ENCODE measurements around the gene CDK5R2. TPM values are rescaled to one million over a fixed set of nuclear protein-coding genes. Genes with fewer than 3 reads are reported as not detected.

The CDK5R2 gene
- total RNA-seq, 1 experiment from 2014 or later: 0.18 TPM

GRCh38 chr2:218954541-218955300 is 4.7 kb upstream of the CDK5R2 start:
- Mint-ChIP-seq H3K36me3 (ENCODE audit: insufficient read depth, unreplicated experiment) (no peaks in the 10 kb centered on the region), H3K4me1 (ENCODE audit: low read depth, unreplicated experiment) (no peaks in the 10 kb centered on the region), H3K27me3 (ENCODE audit: insufficient read depth, unreplicated experiment) (peaks cover 26% of the 10 kb centered on the region), H3K27ac (ENCODE audit: unreplicated experiment) (no peak overlapping the region), H3K4me3 (ENCODE audit: unreplicated experiment) (no peak overlapping the region), H3K9me3 (ENCODE audit: unreplicated experiment) (no peaks in the 10 kb centered on the region)
- Histone ChIP-seq H3K4me3 (ENCODE audit: low read depth, low read length) (no peak overlapping the region), H3K27me3 (replicated peaks; ENCODE audit: control insufficient read depth, insufficient read depth, low read length) (no peaks in the 10 kb centered on the region), H3K36me3 (ENCODE audit: control insufficient read depth, insufficient read depth, low read length) (no peaks in the 10 kb centered on the region), H3K4me1 (peaks cover 4% of the 10 kb centered on the region; the same call in 1 of the 2 replicates), H3K9me3 (no peaks in the 10 kb centered on the region)
- no peak for DNase-seq
- ChIA-PET CTCF (interaction anchor here (0.6 kb wide), 1 partner anchor 295 kb away, joined by 5 read pairs; the partner anchor contains the start of genes BCS1L and ZNF142), POLR2A (no interaction called here)
- BruUV-seq (replicated peaks): no TSS peak
- no peak for TF ChIP-seq CTCF (IDR thresholded peaks at IDR 0.05; ENCODE audit: insufficient read depth in 1 of 2, low read depth in 1 of 2, low read length in 1 of 2, severe bottlenecking in 1 of 2, unreplicated experiment in 1 of 2)
- intact Hi-C loops (cut with micrococcal nuclease; ENCODE audit: unreplicated experiment): loop anchor here (5.0 kb wide), 1 partner anchor 92 kb away; no protein-coding TSS in a partner anchor

GRCh38 chr2:218956039-218956438 is 3.4 kb upstream of the CDK5R2 start:
- intact Hi-C loops (cut with micrococcal nuclease; ENCODE audit: unreplicated experiment): loop anchor here (5.0 kb wide), 1 partner anchor 94 kb away; no protein-coding TSS in a partner anchor
- Histone ChIP-seq H3K4me1 (peaks cover 16% of the 10 kb centered on the region), H3K36me3 (ENCODE audit: control insufficient read depth, insufficient read depth, low read length) (no peaks in the 10 kb centered on the region), H3K4me3 (ENCODE audit: low read depth, low read length) (no peak overlapping the region), H3K27me3 (replicated peaks; ENCODE audit: control insufficient read depth, insufficient read depth, low read length) (peaks cover 3% of the 10 kb centered on the region), H3K9me3 (no peaks in the 10 kb centered on the region)
- BruUV-seq (replicated peaks): no TSS peak
- no peaks in the 10 kb centered on the region for H3K9me3 Mint-ChIP-seq (ENCODE audit: unreplicated experiment)
- ChIA-PET POLR2A (no interaction called here), CTCF (no interaction called here)
- no peaks in the 10 kb centered on the region for H3K36me3 Mint-ChIP-seq (ENCODE audit: insufficient read depth, unreplicated experiment)
- no peak overlapping the region for H3K27ac Mint-ChIP-seq (ENCODE audit: unreplicated experiment)
- peaks cover 3% of the 10 kb centered on the region for H3K4me1 Mint-ChIP-seq (ENCODE audit: low read depth, unreplicated experiment)
- H3K4me3 Mint-ChIP-seq (ENCODE audit: unreplicated experiment): no peak overlapping the region
- DNase-seq: no peak
- TF ChIP-seq CTCF (IDR thresholded peaks at IDR 0.05; ENCODE audit: insufficient read depth in 1 of 2, low read depth in 1 of 2, low read length in 1 of 2, severe bottlenecking in 1 of 2, unreplicated experiment in 1 of 2): no peak
- peaks cover 26% of the 10 kb centered on the region for H3K27me3 Mint-ChIP-seq (ENCODE audit: insufficient read depth, unreplicated experiment)

GRCh38 chr2:218957671-218958070 is 1.8 kb upstream of the CDK5R2 start:
- TF ChIP-seq CTCF (IDR thresholded peaks at IDR 0.05; ENCODE audit: insufficient read depth in 1 of 2, low read depth in 1 of 2, low read length in 1 of 2, severe bottlenecking in 1 of 2, unreplicated experiment in 1 of 2): no peak
- ChIA-PET POLR2A (no interaction called here), CTCF (interaction anchor here (0.9 kb wide), 1 partner anchor 44 kb away, joined by 3 read pairs; no protein-coding TSS in a partner anchor)
- peaks cover 4% of the 10 kb centered on the region for H3K27me3 ChIP-seq (replicated peaks; ENCODE audit: control insufficient read depth, insufficient read depth, low read length)
- H3K27ac Mint-ChIP-seq (ENCODE audit: unreplicated experiment): no peak overlapping the region
- H3K4me3 Mint-ChIP-seq (ENCODE audit: unreplicated experiment): peak overlapping the region; percentile 76
- peaks cover under 1% of the 10 kb centered on the region for H3K36me3 Mint-ChIP-seq (ENCODE audit: insufficient read depth, unreplicated experiment)
- H3K4me3 ChIP-seq (ENCODE audit: low read depth, low read length): no peak overlapping the region
- intact Hi-C loops (cut with micrococcal nuclease; ENCODE audit: unreplicated experiment): loop anchor here (5.0 kb wide), 1 partner anchor 95 kb away; no protein-coding TSS in a partner anchor
- H3K36me3 ChIP-seq (ENCODE audit: control insufficient read depth, insufficient read depth, low read length): no peaks in the 10 kb centered on the region
- no TSS peak for BruUV-seq (replicated peaks)
- DNase-seq: no peak
- H3K27me3 Mint-ChIP-seq (ENCODE audit: insufficient read depth, unreplicated experiment): peaks cover 34% of the 10 kb centered on the region
- no peaks in the 10 kb centered on the region for H3K9me3 Mint-ChIP-seq (ENCODE audit: unreplicated experiment)
- no peaks in the 10 kb centered on the region for H3K9me3 ChIP-seq
- peaks cover 8% of the 10 kb centered on the region for H3K4me1 Mint-ChIP-seq (ENCODE audit: low read depth, unreplicated experiment)
- peaks cover 23% of the 10 kb centered on the region for H3K4me1 ChIP-seq
